Measurements from ENCODE around the gene YBX2.
"Not testable (repeated sequence)": the region's sequence is repeated elsewhere in the genome, so short reads cannot be mapped to it uniquely, and the experiment has no call there.

Gene YBX2

DNA sequence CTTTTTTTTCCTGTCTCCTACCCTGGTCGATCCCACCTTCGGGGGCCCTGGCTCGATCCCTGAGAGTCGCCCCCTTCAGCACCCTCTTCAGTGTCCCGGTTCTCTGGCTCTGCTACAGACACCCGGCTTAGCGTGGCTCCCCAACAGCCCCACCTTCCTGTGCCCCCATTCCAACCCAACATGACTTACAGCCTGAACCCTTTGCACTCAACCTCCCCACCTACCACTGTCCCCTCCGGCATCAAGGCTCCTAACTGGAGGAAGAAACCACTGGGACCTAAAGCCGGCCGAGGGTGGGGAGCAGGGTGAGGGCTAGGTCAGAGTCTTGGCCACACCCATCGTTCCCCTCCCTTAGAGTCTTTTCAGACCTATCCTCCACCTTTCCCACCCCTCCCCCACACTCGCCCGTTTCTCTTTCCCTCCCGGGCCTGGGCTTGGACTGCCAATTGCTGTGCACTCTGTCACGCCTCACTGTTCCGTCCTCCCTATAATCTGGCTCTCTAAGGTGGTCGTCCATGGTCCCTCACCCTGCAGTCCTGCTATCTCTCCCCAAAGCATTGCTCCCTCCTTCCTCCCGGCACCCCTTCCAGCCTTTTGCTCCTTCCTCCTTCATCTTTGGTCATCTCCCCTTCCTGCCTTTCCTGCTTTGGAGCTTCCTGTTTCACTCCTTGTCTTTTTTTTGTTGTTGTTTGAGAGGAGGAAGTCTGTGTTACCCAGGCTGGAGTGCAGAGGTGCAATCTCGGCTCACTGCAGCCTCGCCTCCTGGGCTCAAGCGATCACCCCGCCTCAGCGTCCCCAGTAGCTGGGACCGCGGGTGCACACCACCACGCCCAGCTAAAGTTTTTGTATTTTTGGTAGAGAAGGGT is 31.3 kb downstream of the YBX2 start:
- DNase-seq (ENCODE audit: low spot score): peak; percentile 2

DNA sequence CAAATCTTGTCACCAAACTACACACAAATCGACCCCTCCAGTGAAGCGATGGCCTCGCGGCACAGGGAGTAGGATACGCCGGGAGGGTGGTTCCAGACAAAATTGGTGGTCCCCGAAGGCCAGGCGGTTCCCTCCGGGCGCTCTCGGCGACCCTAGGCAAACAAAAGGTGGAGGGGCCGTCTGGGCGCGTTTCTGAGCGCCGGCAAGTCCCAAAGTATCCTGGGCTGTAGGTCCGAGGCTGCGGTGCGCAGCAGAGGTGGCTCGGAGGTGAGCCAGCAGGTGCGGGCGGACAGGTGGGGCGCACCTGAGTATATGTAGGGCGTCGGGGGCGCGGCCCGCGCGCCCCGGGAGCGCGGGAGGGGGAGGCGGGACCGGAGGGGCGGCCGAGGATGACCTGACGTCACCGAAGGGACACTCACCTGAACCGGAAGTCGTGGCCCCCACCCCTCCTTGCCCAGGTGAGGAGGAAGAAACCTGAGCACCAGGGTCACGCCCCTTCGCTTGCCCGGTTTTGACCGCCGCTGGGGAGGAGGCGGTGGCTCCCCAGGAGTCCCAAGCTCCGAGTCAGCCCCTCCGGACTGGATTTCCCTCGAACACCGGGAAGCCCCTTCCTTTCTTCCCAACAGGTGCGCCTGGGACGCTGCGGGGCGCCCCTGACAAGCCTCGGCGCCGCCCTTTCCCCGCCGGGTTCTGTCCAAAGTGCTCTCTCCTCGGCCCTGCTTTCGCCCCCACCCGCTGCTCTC is 32.1 kb downstream of the YBX2 start, which contains the start of gene CLDN7:
Gene CLDN7 (minus strand): TSS at position 287 of the 743 bp plus-strand sequence. CDS start 435 bp downstream, outside the sequence.
- DNase-seq (ENCODE audit: low spot score): no peak

DNA sequence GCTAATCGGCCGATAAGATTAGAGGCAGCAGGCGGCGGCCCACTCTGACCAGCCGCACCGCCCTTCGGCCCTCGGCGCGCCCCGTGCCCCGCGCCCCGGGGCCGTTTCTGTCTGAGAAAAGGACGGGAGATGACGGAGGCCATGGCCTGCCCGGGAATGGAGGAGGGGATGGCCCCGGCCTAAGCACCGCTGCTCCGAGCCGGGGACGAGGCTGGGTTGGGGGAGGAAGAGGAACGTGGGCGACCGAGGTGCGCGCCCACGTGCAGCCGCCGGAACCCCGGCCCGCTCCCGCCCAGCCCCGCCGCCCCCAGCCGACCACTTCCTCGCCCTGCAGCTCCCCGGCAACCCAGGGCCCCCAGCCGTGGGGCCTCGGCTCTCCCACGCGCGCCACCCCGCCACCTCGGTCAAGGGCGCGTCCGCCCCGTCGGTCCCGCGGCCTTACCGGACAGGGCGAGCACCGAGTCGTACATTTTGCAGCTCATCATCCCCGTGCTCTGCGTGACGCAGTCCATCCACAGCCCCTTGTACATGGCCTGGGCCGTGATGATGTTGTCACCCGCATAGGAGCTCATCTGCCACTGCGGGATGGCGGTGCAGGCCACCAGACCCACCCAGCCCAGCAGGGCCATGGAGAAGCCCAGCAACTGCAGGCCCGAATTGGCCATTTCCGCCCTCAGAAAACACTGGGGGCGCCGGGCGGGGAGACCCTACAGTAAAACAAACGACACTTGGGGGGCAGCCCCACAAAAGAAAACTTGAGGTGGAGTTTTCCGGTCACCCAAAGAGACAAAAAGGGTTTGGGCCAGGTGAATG is 32.9 kb downstream of the YBX2 start:
- DNase-seq (ENCODE audit: low spot score): no peak

DNA sequence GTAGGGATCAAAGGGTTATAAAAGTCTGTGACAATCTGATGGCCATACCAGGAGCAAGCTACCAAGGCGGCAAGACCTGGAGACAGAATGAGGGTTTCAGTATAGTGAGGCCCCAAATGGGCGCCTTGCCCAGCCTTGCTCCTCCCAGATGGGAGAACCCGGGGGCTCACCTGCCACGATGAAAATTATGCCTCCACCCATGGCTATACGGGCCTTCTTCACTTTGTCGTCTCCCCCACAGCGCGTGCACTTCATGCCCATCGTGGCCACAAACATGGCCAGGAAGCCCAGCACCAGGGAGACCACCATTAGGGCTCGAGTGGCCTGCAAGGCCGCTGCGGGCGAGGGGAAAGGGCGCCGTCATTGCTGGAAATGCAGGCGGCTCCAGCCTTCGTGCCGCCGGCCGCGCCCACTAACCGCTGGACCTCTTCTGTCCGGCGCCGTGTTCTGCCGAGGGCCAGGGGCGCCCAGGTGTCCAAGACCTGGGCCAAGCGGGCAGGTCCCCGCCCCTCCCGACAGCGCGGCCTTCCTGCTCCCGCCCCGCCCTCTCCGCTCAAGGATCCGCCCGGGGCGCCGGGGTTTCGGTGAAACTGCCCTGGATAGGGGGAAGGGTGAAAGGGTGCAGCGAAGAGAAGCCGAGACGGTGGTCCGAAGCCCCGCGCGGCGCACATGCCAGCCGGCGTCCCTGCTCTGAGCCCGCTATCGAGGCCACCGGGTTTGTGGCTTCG is 33.6 kb downstream of the YBX2 start:
- peak; percentile 25 for DNase-seq (ENCODE audit: low spot score)

DNA sequence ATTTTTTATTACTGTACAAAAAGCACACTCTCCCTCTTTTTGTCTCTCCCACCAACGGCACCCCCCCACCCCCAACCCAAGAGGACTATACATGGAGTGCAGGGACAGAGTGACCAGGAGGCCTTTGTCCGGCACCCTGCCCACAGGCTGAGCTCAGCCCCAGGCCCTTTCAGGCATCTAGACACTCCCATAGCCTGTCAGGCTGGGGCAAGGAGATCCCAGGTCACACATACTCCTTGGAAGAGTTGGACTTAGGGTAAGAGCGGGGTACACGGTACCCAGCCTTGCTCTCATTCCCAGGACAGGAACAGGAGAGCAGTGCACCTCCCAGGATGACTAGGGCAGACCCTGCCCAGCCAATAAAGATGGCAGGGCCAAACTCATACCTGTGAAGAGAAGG is 34.3 kb downstream of the YBX2 start:
- DNase-seq (ENCODE audit: low spot score): peak; percentile 2

DNA sequence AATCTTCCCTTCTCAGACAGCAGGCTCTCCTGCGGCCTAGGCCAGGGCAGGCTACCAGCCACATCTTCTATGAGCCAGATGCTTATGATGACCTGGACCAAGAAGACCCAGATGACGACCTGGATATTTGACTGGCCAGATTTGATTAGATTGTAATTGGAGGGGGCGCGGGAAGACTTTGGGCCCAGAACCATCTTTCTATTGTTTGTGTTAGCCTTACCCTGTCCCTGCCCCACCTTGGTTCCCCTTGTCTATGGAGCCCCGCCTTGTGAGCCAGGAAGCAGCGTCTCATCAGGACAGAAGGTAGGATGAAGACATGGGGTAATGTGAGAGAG is 34.9 kb downstream of the YBX2 start:
- DNase-seq (ENCODE audit: low spot score): no peak

DNA sequence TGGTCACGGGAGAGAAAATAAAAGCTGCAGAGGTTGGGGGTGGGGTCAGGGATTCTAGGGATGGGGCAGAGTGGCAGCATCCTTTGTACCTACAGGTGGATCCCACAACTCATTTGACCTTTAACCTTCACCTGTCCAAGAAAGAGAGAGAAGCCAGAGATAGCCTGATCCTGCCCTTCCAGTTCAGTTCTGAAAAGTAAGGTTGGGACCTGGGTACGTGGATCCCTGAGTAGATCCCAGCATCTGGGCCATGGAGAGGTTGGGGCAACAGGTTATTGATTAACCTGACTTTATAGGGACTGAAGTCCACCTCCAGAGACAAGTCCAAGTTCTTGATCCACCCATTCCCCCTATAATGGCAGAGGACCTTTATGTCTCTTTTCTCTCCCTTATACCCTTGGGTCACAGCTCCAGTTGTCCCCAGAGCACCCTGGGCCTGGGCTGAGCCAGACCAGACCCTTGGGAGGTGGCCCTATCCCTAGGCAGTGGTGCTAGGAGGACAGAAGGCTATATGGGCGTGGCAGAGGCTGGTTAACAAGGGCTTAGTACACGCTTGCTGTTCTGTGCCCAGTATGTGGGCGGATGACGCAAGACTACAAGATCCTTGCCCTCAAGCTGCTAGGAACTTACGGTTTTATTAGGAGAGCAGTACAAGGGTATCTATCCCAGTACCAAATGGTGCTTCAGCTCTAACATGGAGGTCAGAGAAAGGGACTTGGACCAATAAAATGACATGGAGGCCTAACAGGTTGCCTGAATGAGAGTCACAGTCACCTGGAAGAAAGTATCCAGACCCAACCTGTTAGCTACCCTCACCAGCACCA is 35.5 kb downstream of the YBX2 start:
- peak; percentile 51 for DNase-seq (ENCODE audit: low spot score)

DNA sequence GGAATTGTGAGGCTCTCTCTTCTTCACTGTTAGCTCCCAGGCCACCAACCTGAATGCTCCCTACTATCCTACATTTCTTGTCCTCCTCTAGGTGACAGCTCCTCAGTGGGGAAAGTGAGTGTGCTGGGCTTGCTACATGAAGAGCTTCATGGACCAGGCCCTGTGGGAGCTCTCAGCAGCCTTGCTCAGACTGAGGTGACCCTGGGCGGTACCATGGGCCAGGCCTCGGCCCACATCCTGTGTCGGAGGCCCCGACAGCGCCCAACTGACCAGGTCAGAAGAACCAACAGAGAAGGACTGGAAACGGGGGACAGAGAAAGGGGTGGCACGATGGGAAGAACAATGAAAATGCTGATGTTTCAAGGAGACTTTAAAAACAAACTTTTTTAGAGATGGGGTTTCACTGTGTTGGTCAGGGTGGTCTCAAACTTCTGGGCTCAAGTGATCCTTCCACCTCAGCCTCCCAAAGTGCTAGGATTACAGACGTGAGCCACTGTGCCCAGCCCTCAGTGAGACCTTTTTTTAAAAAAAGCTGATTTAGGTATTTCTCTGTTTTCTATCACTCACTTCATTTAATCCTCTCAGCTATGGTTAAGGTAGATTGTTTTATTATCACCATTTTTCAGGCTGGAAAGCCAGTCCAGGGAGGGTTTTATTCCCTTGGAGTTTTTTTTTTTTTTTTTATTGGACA is 37.5 kb downstream of the YBX2 start:
- no peak for DNase-seq (ENCODE audit: low spot score)

DNA sequence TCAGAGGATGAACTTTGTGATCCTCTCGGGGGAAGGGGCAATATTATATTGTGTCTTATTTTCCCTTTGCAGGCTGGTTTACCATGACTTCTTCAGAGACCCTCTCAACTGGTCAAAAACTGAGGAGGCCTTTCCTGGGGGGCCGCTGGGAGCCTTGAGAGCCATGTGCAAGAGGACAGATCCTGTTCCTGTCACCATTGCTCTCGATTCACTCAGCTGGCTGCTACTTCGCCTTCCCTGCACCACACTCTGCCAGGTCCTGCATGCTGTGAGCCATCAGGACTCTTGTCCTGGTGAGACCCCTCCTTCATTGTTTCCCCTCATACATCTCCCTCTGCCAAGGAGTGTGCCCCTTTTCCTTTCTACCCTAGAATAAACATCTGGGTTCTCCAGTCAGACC is 39.9 kb downstream of the YBX2 start:
- no peak for DNase-seq (ENCODE audit: low spot score)

DNA sequence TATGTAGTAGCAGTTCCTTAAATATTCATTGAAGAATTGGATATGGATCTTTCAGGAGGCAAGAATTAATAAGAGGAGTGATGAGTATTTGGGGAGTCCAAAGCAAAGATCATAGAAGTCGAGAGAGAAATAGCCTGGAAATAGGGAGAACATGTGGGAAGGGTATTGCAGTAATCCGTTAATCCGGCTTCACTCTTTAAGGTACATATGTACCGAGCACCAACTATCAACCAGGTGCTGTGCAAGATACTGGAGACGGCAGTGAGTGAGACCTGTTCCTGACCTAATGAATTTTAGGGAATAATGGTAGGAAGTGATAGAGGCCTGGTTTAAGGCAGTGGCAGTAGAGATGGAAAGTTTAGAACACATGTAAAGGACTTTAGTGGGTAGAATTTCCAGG is 41.4 kb downstream of the YBX2 start:
- no peak for DNase-seq (ENCODE audit: low spot score)

DNA sequence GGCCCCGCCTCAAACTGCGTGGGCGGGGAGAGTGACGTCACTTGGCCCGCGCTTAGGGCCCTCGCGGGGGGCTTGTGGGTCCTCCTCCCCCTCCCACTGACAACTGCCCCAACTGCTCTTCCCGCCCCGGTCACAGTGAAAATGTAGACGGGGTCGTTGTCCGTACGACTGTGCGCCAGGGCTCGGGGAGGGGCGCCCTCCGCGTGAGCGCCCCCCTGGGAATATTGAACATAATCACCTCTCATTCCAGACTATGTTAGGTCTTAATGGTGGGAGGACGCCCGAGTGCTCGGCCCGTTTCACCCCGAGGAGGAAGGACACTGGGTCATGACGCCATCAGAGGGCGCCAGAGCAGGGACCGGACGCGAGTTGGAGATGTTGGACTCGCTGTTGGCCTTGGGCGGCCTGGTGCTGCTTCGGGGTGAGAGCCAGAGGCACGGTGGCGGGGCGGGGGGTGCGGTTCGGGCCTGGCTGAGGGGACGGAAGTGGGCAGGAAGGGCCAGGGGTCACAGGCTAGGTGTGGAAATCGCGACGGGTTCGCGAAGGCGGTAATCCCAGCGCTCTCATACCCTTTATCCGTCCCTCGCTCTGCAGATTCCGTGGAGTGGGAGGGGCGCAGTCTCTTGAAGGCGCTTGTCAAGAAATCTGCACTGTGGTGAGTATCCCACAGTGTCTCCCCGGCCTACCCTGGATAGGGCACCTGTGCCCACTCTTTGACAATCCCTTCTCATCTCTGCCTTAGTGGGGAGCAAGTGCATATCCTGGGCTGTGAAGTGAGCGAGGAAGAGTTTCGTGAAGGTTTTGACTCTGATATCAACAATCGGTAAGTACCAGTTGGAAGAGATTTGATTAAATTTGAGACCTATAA is 42.0 kb downstream of the YBX2 start, which contains the start of gene ELP5:
Gene ELP5 (plus strand): TSS at position 40 of the 868 bp plus-strand sequence. CDS start 336 bp downstream, at position 376.
- DNase-seq (ENCODE audit: low spot score): peak; percentile 90

DNA sequence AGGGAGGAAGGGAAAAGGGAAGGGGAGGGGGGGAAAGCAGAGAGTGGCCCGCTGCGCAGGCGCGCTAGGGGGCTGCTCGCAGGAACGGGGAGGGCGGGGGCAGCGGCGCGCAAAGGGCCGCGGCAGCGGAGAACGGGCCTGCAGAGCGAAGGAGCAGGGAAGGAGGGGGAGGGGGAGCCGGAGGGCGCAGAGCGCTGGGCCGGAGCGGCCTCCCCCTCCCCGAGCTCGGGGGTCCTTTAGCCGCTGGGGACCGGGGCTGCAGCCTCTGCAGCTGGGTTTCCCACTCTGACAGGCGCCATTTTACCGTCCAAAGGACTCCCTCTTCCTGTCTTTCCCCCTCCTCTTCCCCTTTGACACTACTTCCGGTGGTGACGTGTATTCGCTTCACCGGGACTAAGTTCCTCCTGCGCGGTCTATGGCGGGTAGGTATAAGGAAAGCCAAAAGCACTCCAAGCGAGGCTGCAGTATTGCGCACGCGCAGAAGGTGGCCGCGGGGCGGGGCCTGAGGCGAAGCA is 42.7 kb downstream of the YBX2 start, which contains the start of gene CTDNEP1:
Gene CTDNEP1 (minus strand): TSS at position 74 of the 515 bp plus-strand sequence. CDS start 438 bp downstream, outside the sequence.
- peak; percentile 99 for DNase-seq (ENCODE audit: low spot score)

DNA sequence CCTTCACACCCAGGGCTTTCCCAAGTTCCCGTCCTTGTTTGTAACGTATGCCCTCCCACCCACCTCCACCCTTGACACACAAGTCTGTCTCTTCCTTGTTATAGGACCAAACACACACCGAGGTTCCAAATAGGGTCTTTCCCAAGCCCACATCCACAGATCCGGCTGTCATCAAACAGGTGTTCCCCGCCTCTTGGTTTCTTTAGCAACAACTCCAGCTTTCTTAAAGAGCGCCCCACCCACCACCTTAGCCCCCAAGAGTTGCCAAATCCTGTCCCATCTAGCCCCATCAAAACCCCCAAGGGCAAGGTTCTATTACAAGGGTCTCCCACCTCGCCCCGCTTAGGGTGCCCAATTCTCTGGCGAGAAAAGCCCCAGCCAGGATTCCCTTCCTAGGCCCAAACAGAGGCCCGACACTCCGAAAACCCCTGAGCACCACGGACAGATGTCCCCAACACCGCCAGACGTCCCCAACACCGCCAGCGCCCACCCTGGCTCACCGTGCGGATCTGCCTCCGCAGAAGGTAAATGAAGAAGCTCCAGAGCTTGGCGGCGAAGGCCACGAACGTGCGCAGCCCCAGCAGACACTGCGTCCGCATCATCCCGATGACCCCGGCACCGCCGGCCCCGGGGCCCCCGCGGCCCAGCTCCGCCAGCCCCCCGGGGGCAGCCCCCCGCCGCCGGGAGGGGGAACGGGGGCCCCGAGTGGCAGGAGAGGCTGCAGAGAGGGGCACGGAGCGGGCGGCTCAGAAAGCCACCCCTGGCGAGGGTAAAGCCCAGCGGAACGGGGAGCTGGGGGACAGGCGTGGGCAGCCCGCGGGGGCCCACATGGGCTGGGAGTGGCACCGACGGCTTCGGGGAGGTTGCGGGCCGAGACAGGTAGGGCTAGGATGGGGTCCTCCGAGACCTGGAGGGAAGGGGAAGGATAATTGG is 43.5 kb downstream of the YBX2 start:
- peak; percentile 11 for DNase-seq (ENCODE audit: low spot score)

DNA sequence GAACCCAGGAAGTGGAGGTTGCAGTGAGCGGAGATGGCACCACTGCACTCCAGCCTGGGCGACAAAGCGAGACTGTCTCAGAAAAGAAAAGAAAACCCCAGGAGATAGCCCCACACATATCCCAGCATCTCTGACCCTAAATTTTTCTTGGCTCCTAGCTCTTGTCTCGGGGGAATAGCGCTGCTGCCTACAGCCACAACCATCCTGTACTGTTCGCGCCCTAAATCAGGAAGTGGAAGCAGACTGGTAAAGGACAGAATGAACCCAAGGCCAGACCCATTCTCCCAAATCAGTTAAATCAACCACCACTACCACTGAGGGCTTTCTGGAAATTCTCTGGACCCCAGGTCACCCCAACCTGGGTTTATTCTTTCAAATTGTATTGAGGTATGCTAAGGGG is 44.6 kb downstream of the YBX2 start:
- DNase-seq (ENCODE audit: low spot score): no peak

DNA sequence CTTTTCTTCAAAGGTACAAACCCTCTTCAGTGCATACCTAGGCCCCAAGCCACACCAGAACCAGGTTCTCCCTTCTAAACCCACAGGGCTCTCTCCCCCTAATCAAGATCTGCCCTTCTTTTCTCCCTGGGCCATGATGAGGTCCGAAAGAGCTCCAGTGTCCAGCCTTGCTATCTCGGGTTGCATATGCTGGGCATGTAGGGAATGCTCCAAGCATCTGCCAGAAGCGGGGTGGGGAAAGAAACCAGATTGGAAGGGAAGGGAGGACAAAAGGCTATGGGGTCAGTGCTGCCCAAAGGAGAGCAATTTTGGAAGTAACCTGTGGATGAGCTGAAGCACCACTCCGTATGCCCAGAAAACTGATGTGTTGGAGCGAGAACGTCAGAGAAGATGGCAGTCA is 45.2 kb downstream of the YBX2 start:
- DNase-seq (ENCODE audit: low spot score): no peak

DNA sequence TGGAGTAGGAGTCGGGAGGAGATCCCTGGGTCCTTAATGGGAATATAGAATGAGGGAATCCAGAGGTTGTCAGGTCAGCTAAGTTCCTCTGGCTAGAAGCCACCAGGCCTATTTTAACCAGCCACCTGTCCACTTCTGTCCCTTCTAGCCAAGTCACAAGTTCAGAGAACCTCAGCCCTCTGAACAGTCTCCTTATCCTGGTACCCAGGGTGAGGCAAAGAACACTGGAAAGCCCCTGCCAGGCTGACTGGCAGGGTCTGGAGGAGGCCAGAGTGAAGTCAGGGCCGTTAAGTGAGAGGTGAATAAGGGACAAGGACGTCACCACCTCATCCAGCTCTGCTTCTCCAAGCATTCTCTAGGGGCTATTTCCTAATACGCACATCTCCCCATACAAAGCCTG is 45.6 kb downstream of the YBX2 start:
- DNase-seq (ENCODE audit: low spot score): no peak

DNA sequence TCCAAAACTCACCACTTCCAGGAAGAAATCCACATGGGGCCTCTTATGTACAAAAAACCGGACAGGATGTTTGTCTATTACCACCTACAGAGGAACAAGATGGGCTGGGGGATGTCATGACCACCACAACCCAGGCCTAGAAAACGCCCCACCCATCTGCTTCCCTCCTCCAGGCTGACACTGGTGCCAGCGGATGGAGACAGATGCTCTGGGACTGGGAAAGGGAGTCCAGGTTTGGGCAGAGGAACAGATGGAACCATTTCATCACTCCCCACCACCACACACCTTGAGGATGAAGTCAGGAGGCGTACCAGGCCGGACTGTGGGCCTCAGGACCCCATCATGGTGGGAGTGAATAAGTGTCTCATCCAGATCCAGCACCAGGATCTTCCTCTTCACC is 47.7 kb downstream of the YBX2 start:
- DNase-seq (ENCODE audit: low spot score): no peak

DNA sequence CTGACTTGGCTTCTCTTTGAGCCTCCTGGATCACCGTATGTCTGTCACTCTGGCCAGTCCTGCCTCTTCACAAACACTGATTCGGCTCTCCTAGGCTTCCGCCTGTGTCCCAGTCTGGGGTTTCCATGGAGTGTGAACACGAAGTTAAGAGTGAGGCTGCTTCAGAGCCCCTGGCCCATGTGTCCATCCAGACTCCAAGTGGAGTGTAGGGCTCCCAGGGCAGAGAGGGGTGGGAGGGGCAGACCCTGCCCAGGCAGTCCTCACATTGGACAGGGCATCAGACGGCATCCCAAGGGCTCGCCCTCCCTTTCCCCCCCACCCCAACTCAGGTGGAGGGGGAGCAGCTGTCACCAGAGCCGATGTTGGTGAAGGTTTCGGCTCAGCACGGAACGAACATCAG is 50.6 kb downstream of the YBX2 start:
- DNase-seq (ENCODE audit: low spot score): not testable (repeated sequence)

All from hematopoietic multipotent progenitor cell treated with erythropoietin and hydrocortisone succinate and interleukin-3 and kit ligand, for 15 days (in vitro differentiated cells).